ENCODE data around the gene PBRM1.

DNA sequence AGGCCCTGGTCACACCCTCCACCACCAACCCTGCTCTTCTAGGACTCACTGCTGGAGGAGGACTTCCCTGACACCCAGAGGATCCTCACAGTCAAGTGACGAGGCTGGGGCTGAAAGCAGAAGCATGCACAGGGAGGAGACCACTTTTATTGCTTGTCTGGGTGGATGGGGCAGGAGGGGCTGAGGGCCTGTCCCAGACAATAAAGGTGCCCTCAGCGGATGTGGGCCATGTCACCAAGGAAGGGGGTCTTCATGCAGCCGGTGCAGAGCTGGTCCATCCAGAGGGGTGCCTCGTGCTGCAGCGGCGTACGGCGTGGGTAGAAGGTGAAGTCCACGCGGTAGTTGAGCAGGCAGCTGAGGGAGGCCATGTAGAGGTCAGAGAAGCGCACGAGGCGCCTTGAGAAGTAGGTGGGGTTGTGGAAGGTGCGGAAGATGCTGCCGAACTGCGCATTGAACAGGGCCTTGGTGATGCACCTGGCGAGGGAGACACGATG, 161.4 kb downstream of the PBRM1 start:
- no peak for TF ChIP-seq SIX5 (IDR thresholded peaks at IDR 0.05; ENCODE audit: low read depth, low read length)
- TF ChIP-seq SP2 (IDR thresholded peaks at IDR 0.05; ENCODE audit: low read length), result no peak

Data from H1 (cell line).